Activated CD4-positive, alpha-beta T cell treated with anti-CD3 and anti-CD28 coated beads, Interleukin-2, amount 50 U/mL, for 4 hours (primary cell): ENCODE results near the gene LFNG.

Experiments used
- DNase-seq, 2 experiments: peaks; one replicate each; pipeline ENCODE4 v3.0.0-alpha.2; 2020

Gene LFNG

GRCh38 chr7:2575733-2576340, 56.3 kb downstream of the LFNG start:
- DNase-seq = no peak

GRCh38 chr7:2576742-2577491, 57.3 kb downstream of the LFNG start:
- no peak for DNase-seq
